HepG2 (cell line): ENCODE measurements around the gene ANKRD17. TPM values are rescaled to one million over a fixed set of nuclear protein-coding genes. Genes with fewer than 3 reads are reported as not detected.

Experiments
- ATAC-seq: fragments of 200-7000 bp; cut with Tn5 transposase; 3 replicates; pipeline ENCODE4 v1.9.1; 2020; ENCODE audit warnings: mild to moderate bottlenecking, moderate library complexity
- BruUV-seq: library from RNA; stranded (reverse); fragments of 400-500 nt; replicated peaks from 2 replicates; lab custom pipeline; 2021; lab: Mats Ljungman, UMichigan
- CTCF ChIA-PET: fragments of 300-600 bp; formaldehyde crosslinking; extraction: SDS; loops from one replicate; lab custom pipeline; 2021; ENCODE audit warnings: low total read pairs, inconsistent platforms, low intra/inter-chr PET ratio; lab: Yijun Ruan, JAX
- POLR2A ChIA-PET: fragments of 350-600 bp; sonication (Branson Sonifier 250); formaldehyde crosslinking; loops from one replicate; lab custom pipeline; 2020; ENCODE audit warnings: antibody characterized with exemption, inconsistent platforms; lab: Yijun Ruan, JAX
- DNase-seq: peaks from one replicate; pipeline ENCODE4 v3.0.0-alpha.2; 2015; ENCODE audit warnings: low spot score
- FAIRE-seq: peaks from 3 replicates; lab custom pipeline; 2011; peaks lifted over from hg19 to GRCh38; lab: Jason Lieb, UNC
- H2AFZ ChIP-seq: one replicate; pipeline ENCODE4 v1.6.1; 2011; ENCODE audit warnings: low read length, inconsistent platforms
- H3K27ac ChIP-seq: fragments of 300-600 bp; 3 replicates; pipeline ENCODE4 v1.8.0; 2011; ENCODE audit warnings: mixed run types, mild to moderate bottlenecking, mixed read lengths, low read length, inconsistent platforms; ENCODE audit not compliant: insufficient read depth; ENCODE audit errors: extremely low read length
- H3K27me3 ChIP-seq, 2 experiments: fragments of 200-600 bp in 1 of 2; 2 replicates in 1 of 2; 3 replicates in 1 of 2; pipeline versions ENCODE4 v1.6.0 to v1.8.0; 2011; ENCODE audit warnings: low read length in 2 of 2, mild to moderate bottlenecking in 2 of 2, moderate library complexity in 2 of 2, inconsistent platforms in 1 of 2; ENCODE audit not compliant: insufficient read depth in 2 of 2, control insufficient read depth in 1 of 2
- H3K36me3 ChIP-seq, 2 experiments: fragments of 200-600 bp in 1 of 2; replicated peaks in 1 of 2; 2 replicates in 1 of 2; 3 replicates in 1 of 2; pipeline versions ENCODE4 v1.5.1 to v1.8.0; 2011; ENCODE audit warnings: low read length in 2 of 2, inconsistent platforms in 1 of 2; ENCODE audit not compliant: insufficient read depth in 2 of 2, control insufficient read depth in 1 of 2
- H3K4me1 ChIP-seq: 2 replicates; pipeline ENCODE4 v1.5.1; 2012; ENCODE audit warnings: low read length, inconsistent platforms; ENCODE audit not compliant: insufficient read depth
- H3K4me2 ChIP-seq: 2 replicates; pipeline ENCODE4 v1.6.0; 2011; ENCODE audit warnings: low read depth, low read length, inconsistent platforms
- H3K4me3 ChIP-seq, 3 experiments: fragments of 200-600 bp in 1 of 3; sonication (generic), shearing (Covaris generic) in 1 of 3; replicated peaks in 1 of 3; 2 replicates each; pipeline ENCODE4 v1.5.1; 2011 to 2016; ENCODE audit warnings: low read length in 3 of 3, inconsistent platforms in 2 of 3, low read depth in 2 of 3, mild to moderate bottlenecking in 2 of 3, control low read depth in 1 of 3, mixed read lengths in 1 of 3; ENCODE audit not compliant: insufficient read depth in 1 of 3
- H3K79me2 ChIP-seq: one replicate; pipeline ENCODE4 v1.6.1; 2011; ENCODE audit warnings: low read length, inconsistent platforms; ENCODE audit not compliant: insufficient read depth
- H3K9ac ChIP-seq: 2 replicates; pipeline ENCODE4 v1.6.0; 2011; ENCODE audit warnings: mild to moderate bottlenecking, low read depth, low read length, inconsistent platforms; ENCODE audit not compliant: insufficient read depth
- H3K9me3 ChIP-seq: 2 replicates; pipeline ENCODE4 v1.5.1; 2012; ENCODE audit warnings: mild to moderate bottlenecking, low read length
- H4K20me1 ChIP-seq: 2 replicates; pipeline ENCODE4 v1.6.0; 2011; ENCODE audit warnings: inconsistent platforms, mild to moderate bottlenecking, low read length, moderate library complexity; ENCODE audit not compliant: insufficient read depth
- CC2D1A ChIP-seq: sonication (generic); formaldehyde crosslinking; IDR thresholded peaks from 2 replicates; pipeline ENCODE4 v1.8.1; 2023; ENCODE audit warnings: mild to moderate bottlenecking, missing genetic modification reagents
- KAT8 ChIP-seq: IDR thresholded peaks from 2 replicates; pipeline ENCODE4 v1.6.1; 2016; ENCODE audit warnings: missing genetic modification reagents, missing compliant biosample characterization
- RAD21 ChIP-seq: fragments of 450-650 bp; formaldehyde crosslinking; IDR thresholded peaks from 2 replicates; pipeline ENCODE4 v1.5.0; 2020; ENCODE audit warnings: mild to moderate bottlenecking
- SMC3 ChIP-seq: IDR thresholded peaks from 2 replicates; pipeline ENCODE4 v1.6.1; 2011; ENCODE audit warnings: low read length, improper control_type of control experiment
- STAG1 ChIP-seq: sonication (generic); formaldehyde crosslinking; IDR thresholded peaks from 2 replicates; pipeline ENCODE4 v1.4.0; 2020; ENCODE audit warnings: missing genetic modification reagents
- ZIK1 ChIP-seq: sonication (generic); formaldehyde crosslinking; IDR thresholded peaks from 2 replicates; pipeline ENCODE4 v1.5.0; 2020; ENCODE audit warnings: mild to moderate bottlenecking, low read depth, missing genetic modification reagents, borderline replicate concordance
- WGBS: methylation state at CpG from one replicate; pipeline ENCODE4 v1.1.6; 2017; ENCODE audit warnings: low lambda C conversion rate; 5-methylcytosine and 5-hydroxymethylcytosine counted together
- in situ Hi-C: cut with HindIII; loops from 2 replicates; pipeline ENCODE4 v1.10.0; 2017; ENCODE audit warnings: low pct_unique_long_range_greater_than_20kb; ENCODE audit not compliant: extremely low pct_ligation_motif_present
- intact Hi-C: fragments of 100-400 bp; cut with micrococcal nuclease; formaldehyde crosslinking; loops from one replicate; pipeline ENCODE4 v1.10.0; 2022; ENCODE audit not compliant: unreplicated experiment
- polyA plus RNA-seq, 8 experiments: library from polyadenylated mRNA; depleted of rRNA in 3 of 8; stranded (reverse) in 7 of 8; unstranded in 1 of 8; fragments of >200 nt; fragmentation: Illumina TruSeq in 4 of 8; extraction: Trizol in 4 of 8; gene quantifications; 2 replicates each; pipeline versions ENCODE4 v1.2.1 to v1.2.3, GENCODE V29; 2011 to 2016; ENCODE audit warnings: low read depth in 4 of 8, missing spikeins in 1 of 8, mixed read lengths in 1 of 8; ENCODE audit not compliant: insufficient read depth in 1 of 8
- total RNA-seq, 5 experiments: library from RNA; depleted of rRNA; stranded (reverse); fragments of >200 nt; fragmentation: Illumina TruSeq; extraction: Trizol; gene quantifications; 2 replicates each; pipeline ENCODE4 v1.2.3, GENCODE V29; 2016; ENCODE audit warnings: low read depth in 1 of 5
- TF ChIP-seq, protein P1 (sequence below): sonication (generic); formaldehyde crosslinking; IDR thresholded peaks from 2 replicates; pipeline ENCODE4 v1.5.0; 2020; ENCODE audit warnings: mild to moderate bottlenecking, missing genetic modification reagents, moderate library complexity
- TF ChIP-seq, protein P2 (sequence below): sonication (generic); formaldehyde crosslinking; IDR thresholded peaks from 2 replicates; pipeline ENCODE4 v1.9.0; 2021; ENCODE audit warnings: missing genetic modification reagents, mild to moderate bottlenecking, borderline replicate concordance
- TF ChIP-seq, protein P3 (sequence below): sonication (generic); formaldehyde crosslinking; IDR thresholded peaks from 2 replicates; pipeline ENCODE4 v1.5.0; 2020; ENCODE audit warnings: mild to moderate bottlenecking, missing genetic modification reagents
- TF ChIP-seq, protein P4 (sequence below), 2 experiments: sonication (generic) in 1 of 2; formaldehyde crosslinking in 1 of 2; IDR thresholded peaks; 2 replicates each; pipeline versions ENCODE4 v1.4.0 to v1.6.1; 2018 to 2020; ENCODE audit warnings: missing genetic modification reagents in 2 of 2, borderline replicate concordance in 1 of 2, low read depth in 1 of 2, mild to moderate bottlenecking in 1 of 2, missing biosample characterization in 1 of 2

The ANKRD17 gene
- total and polyA plus RNA-seq, 2 of the 13 experiments (the other 11 are each of a cell fraction or from before 2014, with no cell fraction given) = 55.7 to 61.1 TPM

DNA sequence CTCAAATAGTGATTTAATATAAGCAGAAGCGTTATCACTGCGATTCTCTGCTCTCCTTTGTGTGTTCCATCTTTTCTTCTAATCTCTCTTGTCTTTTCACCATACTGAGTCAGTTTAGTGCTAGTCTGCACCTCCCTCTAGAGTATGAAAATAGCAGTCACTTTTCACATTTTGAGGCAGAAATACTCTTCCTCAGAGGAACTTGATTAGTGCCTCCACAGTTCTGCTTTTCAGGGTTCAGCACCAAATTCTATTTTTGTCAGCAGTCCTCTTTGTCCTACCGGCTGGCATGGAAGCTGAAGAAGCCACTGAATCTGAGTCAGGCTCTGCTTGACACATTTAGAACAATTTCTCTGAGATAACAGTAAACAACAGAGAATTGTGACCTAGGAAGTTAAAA is 49.7 kb upstream of the ANKRD17 start:
- no TSS peak for BruUV-seq
- CTCF ChIA-PET = no interaction called here

More for the DNA sequence above, 49.7 kb upstream of the ANKRD17 start:
- peak; percentile 76 for TF ChIP-seq STAG1
- TF ChIP-seq ZIK1 = no peak
- TF ChIP-seq, protein P1, sequence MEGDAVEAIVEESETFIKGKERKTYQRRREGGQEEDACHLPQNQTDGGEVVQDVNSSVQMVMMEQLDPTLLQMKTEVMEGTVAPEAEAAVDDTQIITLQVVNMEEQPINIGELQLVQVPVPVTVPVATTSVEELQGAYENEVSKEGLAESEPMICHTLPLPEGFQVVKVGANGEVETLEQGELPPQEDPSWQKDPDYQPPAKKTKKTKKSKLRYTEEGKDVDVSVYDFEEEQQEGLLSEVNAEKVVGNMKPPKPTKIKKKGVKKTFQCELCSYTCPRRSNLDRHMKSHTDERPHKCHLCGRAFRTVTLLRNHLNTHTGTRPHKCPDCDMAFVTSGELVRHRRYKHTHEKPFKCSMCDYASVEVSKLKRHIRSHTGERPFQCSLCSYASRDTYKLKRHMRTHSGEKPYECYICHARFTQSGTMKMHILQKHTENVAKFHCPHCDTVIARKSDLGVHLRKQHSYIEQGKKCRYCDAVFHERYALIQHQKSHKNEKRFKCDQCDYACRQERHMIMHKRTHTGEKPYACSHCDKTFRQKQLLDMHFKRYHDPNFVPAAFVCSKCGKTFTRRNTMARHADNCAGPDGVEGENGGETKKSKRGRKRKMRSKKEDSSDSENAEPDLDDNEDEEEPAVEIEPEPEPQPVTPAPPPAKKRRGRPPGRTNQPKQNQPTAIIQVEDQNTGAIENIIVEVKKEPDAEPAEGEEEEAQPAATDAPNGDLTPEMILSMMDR (CRISPR knock-in tag) = peak; percentile 73
- TF ChIP-seq CC2D1A (CRISPR knock-in tag) = no peak
- TF ChIP-seq, protein P2, sequence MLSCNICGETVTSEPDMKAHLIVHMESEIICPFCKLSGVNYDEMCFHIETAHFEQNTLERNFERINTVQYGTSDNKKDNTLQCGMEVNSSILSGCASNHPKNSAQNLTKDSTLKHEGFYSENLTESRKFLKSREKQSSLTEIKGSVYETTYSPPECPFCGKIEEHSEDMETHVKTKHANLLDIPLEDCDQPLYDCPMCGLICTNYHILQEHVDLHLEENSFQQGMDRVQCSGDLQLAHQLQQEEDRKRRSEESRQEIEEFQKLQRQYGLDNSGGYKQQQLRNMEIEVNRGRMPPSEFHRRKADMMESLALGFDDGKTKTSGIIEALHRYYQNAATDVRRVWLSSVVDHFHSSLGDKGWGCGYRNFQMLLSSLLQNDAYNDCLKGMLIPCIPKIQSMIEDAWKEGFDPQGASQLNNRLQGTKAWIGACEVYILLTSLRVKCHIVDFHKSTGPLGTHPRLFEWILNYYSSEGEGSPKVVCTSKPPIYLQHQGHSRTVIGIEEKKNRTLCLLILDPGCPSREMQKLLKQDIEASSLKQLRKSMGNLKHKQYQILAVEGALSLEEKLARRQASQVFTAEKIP (CRISPR knock-in tag) = no peak
- TF ChIP-seq, protein P3, sequence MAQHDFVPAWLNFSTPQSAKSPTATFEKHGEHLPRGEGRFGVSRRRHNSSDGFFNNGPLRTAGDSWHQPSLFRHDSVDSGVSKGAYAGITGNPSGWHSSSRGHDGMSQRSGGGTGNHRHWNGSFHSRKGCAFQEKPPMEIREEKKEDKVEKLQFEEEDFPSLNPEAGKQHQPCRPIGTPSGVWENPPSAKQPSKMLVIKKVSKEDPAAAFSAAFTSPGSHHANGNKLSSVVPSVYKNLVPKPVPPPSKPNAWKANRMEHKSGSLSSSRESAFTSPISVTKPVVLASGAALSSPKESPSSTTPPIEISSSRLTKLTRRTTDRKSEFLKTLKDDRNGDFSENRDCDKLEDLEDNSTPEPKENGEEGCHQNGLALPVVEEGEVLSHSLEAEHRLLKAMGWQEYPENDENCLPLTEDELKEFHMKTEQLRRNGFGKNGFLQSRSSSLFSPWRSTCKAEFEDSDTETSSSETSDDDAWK (CRISPR knock-in tag) = no peak
- 0 out of 2 replicates have a peak, but pooled peaks have one; percentile 22 for TF ChIP-seq RAD21 (CRISPR knock-in tag)
- peak; percentile 41; the same call in 1 of the 2 replicates for TF ChIP-seq SMC3
- TF ChIP-seq, protein P4, sequence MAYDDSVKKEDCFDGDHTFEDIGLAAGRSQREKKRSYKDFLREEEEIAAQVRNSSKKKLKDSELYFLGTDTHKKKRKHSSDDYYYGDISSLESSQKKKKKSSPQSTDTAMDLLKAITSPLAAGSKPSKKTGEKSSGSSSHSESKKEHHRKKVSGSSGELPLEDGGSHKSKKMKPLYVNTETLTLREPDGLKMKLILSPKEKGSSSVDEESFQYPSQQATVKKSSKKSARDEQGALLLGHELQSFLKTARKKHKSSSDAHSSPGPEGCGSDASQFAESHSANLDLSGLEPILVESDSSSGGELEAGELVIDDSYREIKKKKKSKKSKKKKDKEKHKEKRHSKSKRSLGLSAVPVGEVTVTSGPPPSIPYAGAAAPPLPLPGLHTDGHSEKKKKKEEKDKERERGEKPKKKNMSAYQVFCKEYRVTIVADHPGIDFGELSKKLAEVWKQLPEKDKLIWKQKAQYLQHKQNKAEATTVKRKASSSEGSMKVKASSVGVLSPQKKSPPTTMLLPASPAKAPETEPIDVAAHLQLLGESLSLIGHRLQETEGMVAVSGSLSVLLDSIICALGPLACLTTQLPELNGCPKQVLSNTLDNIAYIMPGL (CRISPR knock-in tag; IDR thresholded peaks at IDR 0.05; ENCODE audit: borderline replicate concordance in 1 of 2, low read depth in 1 of 2) = 0 out of 4 replicates have a peak, but pooled peaks of 1 of the 2 experiments have one; percentile 25
- peak; percentile 25; the same call in 1 of the 2 replicates for TF ChIP-seq KAT8 (CRISPR knock-in tag)
- Histone ChIP-seq H3K27me3 (no peaks in the 10 kb centered on the region), H3K4me3 (no peak overlapping the region), H4K20me1 (no peaks in the 10 kb centered on the region), H3K9ac (no peak overlapping the region), H3K4me1 (peaks cover 23% of the 10 kb centered on the region), H3K27ac (no peak overlapping the region), H3K36me3 (no peaks in the 10 kb centered on the region), H3K9me3 (no peaks in the 10 kb centered on the region), H2AFZ (no peak overlapping the region), H3K4me2 (no peak overlapping the region), H3K79me2 (no peaks in the 10 kb centered on the region)
- POLR2A ChIA-PET = no interaction called here
- intact Hi-C loops (loop anchor here (1.0 to 5.0 kb wide), 2 partner anchors 51 to 181 kb away; no protein-coding TSS in a partner anchor), in situ Hi-C loops (loop anchor here (25.0 kb wide), 1 partner anchor 829 kb away; no protein-coding TSS in a partner anchor)
- WGBS = 16% methylated on average over 3 of the region's 3 CpGs
- DNase-seq (peak; percentile 24), FAIRE-seq (no peak), ATAC-seq (peak; percentile 87)
